ENCODE data around the gene OAS3.
"Not testable (repeated sequence)": the region's sequence is repeated elsewhere in the genome, so short reads cannot be mapped to it uniquely, and the experiment has no call there.

Gene OAS3

GRCh38 chr12:112947761-112948160, 9.5 kb downstream of the OAS3 start:
- Histone ChIP-seq H3K27ac (ENCODE audit: low read depth in 2 of 2, low read length in 2 of 2) (no peak overlapping the region), H3K36me3 (ENCODE audit: control insufficient read depth in 2 of 2, insufficient read depth in 2 of 2, low read length in 2 of 2) (peaks cover 16 to 17% of the 10 kb centered on the region in 2 donors), H3K9ac (ENCODE audit: low read depth in 1 of 2, low read length in 2 of 2) (no peak overlapping the region), H3K9me3 (ENCODE audit: control insufficient read depth in 2 of 2, low read length in 2 of 2) (no peaks in the 10 kb centered on the region), H3K4me3 (ENCODE audit: low read length in 2 of 2) (no peak overlapping the region), H3K4me1 (ENCODE audit: control insufficient read depth in 2 of 2, insufficient read depth in 2 of 2, low read length in 2 of 2) (no peaks in the 10 kb centered on the region), H3K27me3 (ENCODE audit: control insufficient read depth in 2 of 2, insufficient read depth in 2 of 2, low read length in 2 of 2) (no peaks in the 10 kb centered on the region)

- Histone ChIP-seq H3K9ac (ENCODE audit: low read depth in 1 of 2, low read length in 2 of 2) (no peak overlapping the region), H3K4me3 (ENCODE audit: low read length in 2 of 2) (no peak overlapping the region), H3K27ac (ENCODE audit: low read depth in 2 of 2, low read length in 2 of 2) (no peak overlapping the region), H3K27me3 (ENCODE audit: control insufficient read depth in 2 of 2, insufficient read depth in 2 of 2, low read length in 2 of 2) (no peaks in the 10 kb centered on the region), H3K4me1 (ENCODE audit: control insufficient read depth in 2 of 2, insufficient read depth in 2 of 2, low read length in 2 of 2) (no peaks in the 10 kb centered on the region), H3K36me3 (ENCODE audit: control insufficient read depth in 2 of 2, insufficient read depth in 2 of 2, low read length in 2 of 2) (peaks cover 16 to 17% of the 10 kb centered on the region in 2 donors), H3K9me3 (ENCODE audit: control insufficient read depth in 2 of 2, low read length in 2 of 2) (no peaks in the 10 kb centered on the region)
Measured at GRCh38 chr12:112948806-112949205, 10.5 kb downstream of the OAS3 start.

GRCh38 chr12:112950701-112951100, 12.4 kb downstream of the OAS3 start:
- H3K9me3 ChIP-seq (ENCODE audit: control insufficient read depth in 2 of 2, low read length in 2 of 2) = no peaks in the 10 kb centered on the region
- no peak overlapping the region for H3K27ac ChIP-seq (ENCODE audit: low read depth in 2 of 2, low read length in 2 of 2)
- H3K9ac ChIP-seq (ENCODE audit: low read depth in 1 of 2, low read length in 2 of 2) = no peak overlapping the region
- no peaks in the 10 kb centered on the region for H3K4me1 ChIP-seq (ENCODE audit: control insufficient read depth in 2 of 2, insufficient read depth in 2 of 2, low read length in 2 of 2)
- H3K36me3 ChIP-seq (ENCODE audit: control insufficient read depth in 2 of 2, insufficient read depth in 2 of 2, low read length in 2 of 2) = peaks cover 15 to 16% of the 10 kb centered on the region in 2 donors
- no peak overlapping the region for H3K4me3 ChIP-seq (ENCODE audit: low read length in 2 of 2)
- no peaks in the 10 kb centered on the region for H3K27me3 ChIP-seq (ENCODE audit: control insufficient read depth in 2 of 2, insufficient read depth in 2 of 2, low read length in 2 of 2)

GRCh38 chr12:112957125-112957524, 18.9 kb downstream of the OAS3 start:
- not testable (repeated sequence) for H3K4me3 ChIP-seq (ENCODE audit: low read length in 2 of 2); H3K27ac ChIP-seq (ENCODE audit: low read depth in 2 of 2, low read length in 2 of 2); H3K4me1 ChIP-seq (ENCODE audit: control insufficient read depth in 2 of 2, insufficient read depth in 2 of 2, low read length in 2 of 2); H3K9me3 ChIP-seq (ENCODE audit: control insufficient read depth in 2 of 2, low read length in 2 of 2); H3K9ac ChIP-seq (ENCODE audit: low read depth in 1 of 2, low read length in 2 of 2); H3K27me3 ChIP-seq (ENCODE audit: control insufficient read depth in 2 of 2, insufficient read depth in 2 of 2, low read length in 2 of 2)
- peaks cover 3 to 12% of the 10 kb centered on the region in 2 donors for H3K36me3 ChIP-seq (ENCODE audit: control insufficient read depth in 2 of 2, insufficient read depth in 2 of 2, low read length in 2 of 2)

- no peak overlapping the region for H3K4me3 ChIP-seq (ENCODE audit: low read length in 2 of 2)
- peaks cover 19 to 43% of the 10 kb centered on the region in 2 donors for H3K36me3 ChIP-seq (ENCODE audit: control insufficient read depth in 2 of 2, insufficient read depth in 2 of 2, low read length in 2 of 2)
- H3K9me3 ChIP-seq (ENCODE audit: control insufficient read depth in 2 of 2, low read length in 2 of 2) = no peaks in the 10 kb centered on the region
- no peak overlapping the region for H3K27ac ChIP-seq (ENCODE audit: low read depth in 2 of 2, low read length in 2 of 2)
- H3K9ac ChIP-seq (ENCODE audit: low read depth in 1 of 2, low read length in 2 of 2) = no peak overlapping the region
- no peaks in the 10 kb centered on the region for H3K4me1 ChIP-seq (ENCODE audit: control insufficient read depth in 2 of 2, insufficient read depth in 2 of 2, low read length in 2 of 2)
- H3K27me3 ChIP-seq (ENCODE audit: control insufficient read depth in 2 of 2, insufficient read depth in 2 of 2, low read length in 2 of 2) = no peaks in the 10 kb centered on the region
Measured at GRCh38 chr12:112961074-112961473, 22.8 kb downstream of the OAS3 start.

GRCh38 chr12:112961536-112961935, 23.3 kb downstream of the OAS3 start:
- Histone ChIP-seq H3K9me3 (ENCODE audit: control insufficient read depth in 2 of 2, low read length in 2 of 2) (no peaks in the 10 kb centered on the region), H3K36me3 (ENCODE audit: control insufficient read depth in 2 of 2, insufficient read depth in 2 of 2, low read length in 2 of 2) (peaks cover 20 to 46% of the 10 kb centered on the region in 2 donors), H3K27ac (ENCODE audit: low read depth in 2 of 2, low read length in 2 of 2) (no peak overlapping the region), H3K27me3 (ENCODE audit: control insufficient read depth in 2 of 2, insufficient read depth in 2 of 2, low read length in 2 of 2) (no peaks in the 10 kb centered on the region), H3K4me1 (ENCODE audit: control insufficient read depth in 2 of 2, insufficient read depth in 2 of 2, low read length in 2 of 2) (no peaks in the 10 kb centered on the region), H3K4me3 (ENCODE audit: low read length in 2 of 2) (no peak overlapping the region), H3K9ac (ENCODE audit: low read depth in 1 of 2, low read length in 2 of 2) (no peak overlapping the region)

- no peak overlapping the region for H3K4me3 ChIP-seq (ENCODE audit: low read length in 2 of 2)
- no peak overlapping the region for H3K27ac ChIP-seq (ENCODE audit: low read depth in 2 of 2, low read length in 2 of 2)
- no peak overlapping the region for H3K9ac ChIP-seq (ENCODE audit: low read depth in 1 of 2, low read length in 2 of 2)
- H3K4me1 ChIP-seq (ENCODE audit: control insufficient read depth in 2 of 2, insufficient read depth in 2 of 2, low read length in 2 of 2) = no peaks in the 10 kb centered on the region
- no peaks in the 10 kb centered on the region for H3K9me3 ChIP-seq (ENCODE audit: control insufficient read depth in 2 of 2, low read length in 2 of 2)
- H3K27me3 ChIP-seq (ENCODE audit: control insufficient read depth in 2 of 2, insufficient read depth in 2 of 2, low read length in 2 of 2) = no peaks in the 10 kb centered on the region
- H3K36me3 ChIP-seq (ENCODE audit: control insufficient read depth in 2 of 2, insufficient read depth in 2 of 2, low read length in 2 of 2) = peaks cover 25 to 50% of the 10 kb centered on the region in 2 donors
Measured at GRCh38 chr12:112962561-112962960, 24.3 kb downstream of the OAS3 start.

- Histone ChIP-seq H3K4me3 (ENCODE audit: low read length in 2 of 2) (no peak overlapping the region), H3K27me3 (ENCODE audit: control insufficient read depth in 2 of 2, insufficient read depth in 2 of 2, low read length in 2 of 2) (no peaks in the 10 kb centered on the region), H3K9ac (ENCODE audit: low read depth in 1 of 2, low read length in 2 of 2) (no peak overlapping the region), H3K4me1 (ENCODE audit: control insufficient read depth in 2 of 2, insufficient read depth in 2 of 2, low read length in 2 of 2) (no peaks in the 10 kb centered on the region), H3K9me3 (ENCODE audit: control insufficient read depth in 2 of 2, low read length in 2 of 2) (no peaks in the 10 kb centered on the region), H3K36me3 (ENCODE audit: control insufficient read depth in 2 of 2, insufficient read depth in 2 of 2, low read length in 2 of 2) (peaks cover 29 to 55% of the 10 kb centered on the region in 2 donors), H3K27ac (ENCODE audit: low read depth in 2 of 2, low read length in 2 of 2) (no peak overlapping the region)
Measured at GRCh38 chr12:112963227-112963861, 25.1 kb downstream of the OAS3 start.

- Histone ChIP-seq H3K27ac (ENCODE audit: low read depth in 2 of 2, low read length in 2 of 2) (no peak overlapping the region), H3K4me1 (ENCODE audit: control insufficient read depth in 2 of 2, insufficient read depth in 2 of 2, low read length in 2 of 2) (no peaks in the 10 kb centered on the region), H3K4me3 (ENCODE audit: low read length in 2 of 2) (no peak overlapping the region), H3K9ac (ENCODE audit: low read depth in 1 of 2, low read length in 2 of 2) (no peak overlapping the region), H3K27me3 (ENCODE audit: control insufficient read depth in 2 of 2, insufficient read depth in 2 of 2, low read length in 2 of 2) (no peaks in the 10 kb centered on the region), H3K36me3 (ENCODE audit: control insufficient read depth in 2 of 2, insufficient read depth in 2 of 2, low read length in 2 of 2) (peaks cover 29 to 55% of the 10 kb centered on the region in 2 donors), H3K9me3 (ENCODE audit: control insufficient read depth in 2 of 2, low read length in 2 of 2) (no peaks in the 10 kb centered on the region)
Measured at GRCh38 chr12:112964067-112964670, 25.9 kb downstream of the OAS3 start.

GRCh38 chr12:112964915-112965314, 26.6 kb downstream of the OAS3 start:
- Histone ChIP-seq H3K9ac (ENCODE audit: low read depth in 1 of 2, low read length in 2 of 2) (no peak overlapping the region), H3K36me3 (ENCODE audit: control insufficient read depth in 2 of 2, insufficient read depth in 2 of 2, low read length in 2 of 2) (peaks cover 29 to 61% of the 10 kb centered on the region in 2 donors), H3K9me3 (ENCODE audit: control insufficient read depth in 2 of 2, low read length in 2 of 2) (no peaks in the 10 kb centered on the region), H3K4me3 (ENCODE audit: low read length in 2 of 2) (no peak overlapping the region), H3K27me3 (ENCODE audit: control insufficient read depth in 2 of 2, insufficient read depth in 2 of 2, low read length in 2 of 2) (no peaks in the 10 kb centered on the region), H3K27ac (ENCODE audit: low read depth in 2 of 2, low read length in 2 of 2) (no peak overlapping the region), H3K4me1 (ENCODE audit: control insufficient read depth in 2 of 2, insufficient read depth in 2 of 2, low read length in 2 of 2) (no peaks in the 10 kb centered on the region)
